A549 (cell line): Measurements from ENCODE around the gene IGSF23. TPM values are rescaled to one million over a fixed set of nuclear protein-coding genes. Genes with fewer than 3 reads are reported as not detected.
"Not testable (repeated sequence)": the region's sequence is repeated elsewhere in the genome, so short reads cannot be mapped to it uniquely, and the experiment has no call there.

Experiments
- ATAC-seq, 2 experiments: fragments of 200-7000 bp in 1 of 2; fragments of >200 bp in 1 of 2; cut with Nextera tagmentation in 1 of 2; cut with Tn5 transposase in 1 of 2; 3 replicates each; pipeline versions ENCODE4 v1.8.0 to v1.9.1; 2018 to 2020; ENCODE audit warnings: mild to moderate bottlenecking in 1 of 2, moderate library complexity in 1 of 2
- CTCF ChIA-PET: fragments of 300-600 bp; sonication (Branson Sonifier 250); formaldehyde crosslinking; extraction: SDS; loops from one replicate; lab custom pipeline; 2021; ENCODE audit warnings: antibody characterized with exemption, inconsistent platforms; lab: Yijun Ruan, JAX
- POLR2A ChIA-PET: fragments of 350-600 bp; formaldehyde crosslinking; extraction: SDS; loops from one replicate; lab custom pipeline; 2021; ENCODE audit warnings: antibody characterized with exemption, inconsistent platforms; lab: Yijun Ruan, JAX
- DNase-seq, 2 experiments: peaks; one replicate each; pipeline versions ENCODE4 v3.0.0 to v3.0.0-alpha.2; 2011 to 2016; ENCODE audit warnings: low read depth in 1 of 2, low spot score in 1 of 2
- FAIRE-seq: peaks from 2 replicates; lab custom pipeline; 2011; peaks lifted over from hg19 to GRCh38; lab: Jason Lieb, UNC
- H3K27ac ChIP-seq, 2 experiments: fragments of >200 bp; sonication (Bioruptor Twin); formaldehyde crosslinking; 3 replicates each; pipeline ENCODE4 v1.5.1; 2016 to 2017
- H3K4me1 ChIP-seq: fragments of >200 bp; sonication (Bioruptor Twin); formaldehyde crosslinking; 3 replicates; pipeline ENCODE4 v1.6.1; 2016
- H3K4me2 ChIP-seq: fragments of >200 bp; sonication (Bioruptor Twin); formaldehyde crosslinking; 3 replicates; pipeline ENCODE4 v1.6.1; 2016
- H3K4me3 ChIP-seq: fragments of >200 bp; sonication (Bioruptor Twin); formaldehyde crosslinking; 3 replicates; pipeline ENCODE4 v1.5.1; 2016
- H3K9me3 ChIP-seq: fragments of >200 bp; sonication (Bioruptor Twin); formaldehyde crosslinking; 3 replicates; pipeline ENCODE4 v1.6.1; 2016
- ATOH8 ChIP-seq: fragments of 250-450 bp; sonication (Bioruptor Pico); IDR thresholded peaks from 2 replicates; pipeline ENCODE4 v1.5.0; 2020; ENCODE audit warnings: low read depth, mild to moderate bottlenecking, moderate library complexity
- EHF ChIP-seq: fragments of 250-450 bp; sonication (Bioruptor Pico); IDR thresholded peaks from 2 replicates; pipeline ENCODE4 v1.5.0; 2020; ENCODE audit warnings: mild to moderate bottlenecking
- EP300 ChIP-seq, 2 experiments: fragments of >200 bp; sonication (Bioruptor Twin); formaldehyde crosslinking; IDR thresholded peaks; 2 replicates in 1 of 2; 3 replicates in 1 of 2; pipeline ENCODE4 v1.6.1; 2016 to 2017
- ESRRA ChIP-seq: fragments of 150-350 bp; IDR thresholded peaks from 2 replicates; pipeline ENCODE4 v1.6.1; 2014; ENCODE audit warnings: mild to moderate bottlenecking, low read length, borderline replicate concordance
- FOSB ChIP-seq: fragments of 250-450 bp; sonication (Bioruptor Pico); IDR thresholded peaks from 2 replicates; pipeline ENCODE4 v1.5.0; 2020; ENCODE audit warnings: mild to moderate bottlenecking, moderate library complexity
- FOXS1 ChIP-seq: fragments of 250-450 bp; sonication (Bioruptor Pico); IDR thresholded peaks from 2 replicates; pipeline ENCODE4 v1.5.0; 2020; ENCODE audit warnings: mild to moderate bottlenecking, moderate library complexity
- HES2 ChIP-seq: fragments of >200 bp; sonication (Bioruptor Twin); formaldehyde crosslinking; IDR thresholded peaks from 2 replicates; pipeline ENCODE4 v1.6.1; 2016
- HEYL ChIP-seq: fragments of 250-450 bp; sonication (Bioruptor Pico); IDR thresholded peaks from 2 replicates; pipeline ENCODE4 v1.8.0; 2021; ENCODE audit warnings: mild to moderate bottlenecking, moderate library complexity
- HOXA7 ChIP-seq: fragments of 250-450 bp; sonication (Bioruptor Pico); IDR thresholded peaks from 2 replicates; pipeline ENCODE4 v1.5.0; 2020; ENCODE audit warnings: mild to moderate bottlenecking, moderate library complexity
- HOXB13 ChIP-seq: fragments of 250-450 bp; sonication (Bioruptor Pico); IDR thresholded peaks from 2 replicates; pipeline ENCODE4 v1.5.0; 2020; ENCODE audit warnings: low read depth, mild to moderate bottlenecking, moderate library complexity
- HOXB5 ChIP-seq: fragments of 250-450 bp; sonication (Bioruptor Pico); IDR thresholded peaks from 2 replicates; pipeline ENCODE4 v1.5.0; 2020; ENCODE audit warnings: mild to moderate bottlenecking, moderate library complexity
- KDM5A ChIP-seq: fragments of 200-600 bp; sonication (generic); IDR thresholded peaks from 2 replicates; pipeline ENCODE4 v1.6.1; 2016; ENCODE audit warnings: antibody characterized with exemption, mild to moderate bottlenecking
- MAFK ChIP-seq: fragments of 450-650 bp; IDR thresholded peaks from 2 replicates; pipeline ENCODE4 v1.6.1; 2014; ENCODE audit not compliant: partially characterized antibody
- MAZ ChIP-seq: fragments of 150-350 bp; IDR thresholded peaks from 2 replicates; pipeline ENCODE4 v1.6.1; 2014; ENCODE audit warnings: antibody characterized with exemption, low read depth, low read length, borderline replicate concordance
- NPAS2 ChIP-seq: fragments of 250-450 bp; sonication (Bioruptor Pico); IDR thresholded peaks from 2 replicates; pipeline ENCODE4 v1.8.0; 2022; ENCODE audit warnings: mild to moderate bottlenecking, moderate library complexity, borderline replicate concordance
- NR3C1 ChIP-seq: fragments of >200 bp; sonication (Bioruptor Twin); formaldehyde crosslinking; IDR thresholded peaks from 3 replicates; pipeline ENCODE4 v1.6.1; 2017
- POLR2A ChIP-seq: IDR thresholded peaks from 2 replicates; pipeline ENCODE4 v1.6.1; 2012; ENCODE audit warnings: mild to moderate bottlenecking, low read length
- POLR2AphosphoS2 ChIP-seq: conservative IDR thresholded peaks from 2 replicates; pipeline ENCODE4 v1.6.1; 2012; ENCODE audit warnings: low read length, improper control_type of control experiment, inconsistent platforms
- RAD21 ChIP-seq, 2 experiments: fragments of >200 bp in 1 of 2; sonication (Bioruptor Twin) in 1 of 2; formaldehyde crosslinking in 1 of 2; IDR thresholded peaks in 1 of 2; conservative IDR thresholded peaks in 1 of 2; 2 replicates in 1 of 2; 3 replicates in 1 of 2; pipeline ENCODE4 v1.6.1; 2012 to 2018; ENCODE audit warnings: inconsistent platforms in 1 of 2
- ZNF302 ChIP-seq: fragments of 250-450 bp; sonication (Bioruptor Pico); IDR thresholded peaks from 2 replicates; pipeline ENCODE4 v1.9.0; 2021; ENCODE audit warnings: inconsistent platforms, mild to moderate bottlenecking, moderate library complexity
- ZSCAN20 ChIP-seq: fragments of 250-450 bp; sonication (Bioruptor Pico); IDR thresholded peaks from 2 replicates; pipeline ENCODE4 v1.8.0; 2022; ENCODE audit warnings: mild to moderate bottlenecking, moderate library complexity
- WGBS: methylation state at CpG from one replicate; pipeline ENCODE4 v1.1.6; 2017; ENCODE audit errors: missing lambda C conversion rate; 5-methylcytosine and 5-hydroxymethylcytosine counted together
- polyA plus RNA-seq, 4 experiments: library from polyadenylated mRNA; depleted of rRNA in 3 of 4; stranded (reverse); fragments of >200 nt; fragmentation: RNase III in 1 of 4; extraction: RNeasy Plus Mini Kit Qiagen cat#74134 plus additional on column Dnase treatment in 1 of 4; gene quantifications; 2 replicates in 3 of 4; 3 replicates in 1 of 4; pipeline ENCODE4 v1.2.3, GENCODE V29; 2011 to 2017

IGSF23 gene
- polyA plus RNA-seq, 2 of the 4 experiments (the other 2 are of a cell fraction): 0.14 to 0.35 TPM

GRCh38 chr19:44593294-44593693 is 20.1 kb upstream of the IGSF23 start:
- ATAC-seq: no peak
- H3K27ac ChIP-seq: peak overlapping the region; percentile 90 to 94
- H3K4me1 ChIP-seq: peaks cover 77% of the 10 kb centered on the region
- no peak for DNase-seq
- peak overlapping the region; percentile 15; the same call in 2 of the 3 replicates for H3K4me2 ChIP-seq
- TF ChIP-seq ESRRA (no peak), MAZ (no peak), EHF (CRISPR knock-in tag) (no peak), POLR2AphosphoS2 (no peak), HES2 (no peak), NR3C1 (no peak), POLR2A (no peak)
- no peak overlapping the region for H3K4me3 ChIP-seq
- POLR2A ChIA-PET: no interaction called here
- WGBS: 77% methylated on average over 1 of the region's 1 CpG
- H3K9me3 ChIP-seq: peaks cover 5% of the 10 kb centered on the region; the same call in 2 of the 3 replicates
- CTCF ChIA-PET: interaction anchor here (0.9 to 9.1 kb wide), 5 partner anchors 10 to 62 kb away, joined by 5 to 107 read pairs (median 20); no protein-coding TSS in a partner anchor
- FAIRE-seq: no peak

- CTCF ChIA-PET: interaction anchor here (0.9 to 6.7 kb wide), 2 partner anchors 10 to 61 kb away, joined by 5 to 107 read pairs; no protein-coding TSS in a partner anchor
- 0% methylated on average over 1 of the region's 1 CpG for WGBS
- not testable (repeated sequence) for ATAC-seq, DNase-seq, H3K9me3 ChIP-seq, H3K4me3 ChIP-seq, FAIRE-seq
- peaks cover 73% of the 10 kb centered on the region for H3K4me1 ChIP-seq
- peak; percentile 97 for TF ChIP-seq HOXB5 (CRISPR knock-in tag)
- TF ChIP-seq HEYL (CRISPR knock-in tag): peak; percentile 93; the same call in 1 of the 2 replicates
- TF ChIP-seq FOSB (CRISPR knock-in tag): 0 out of 2 replicates have a peak, but pooled peaks have one; percentile 50
- TF ChIP-seq HOXB13: peak; percentile 96
- TF ChIP-seq FOXS1 (CRISPR knock-in tag): peak; percentile 96
- TF ChIP-seq ATOH8: peak; percentile 92
- TF ChIP-seq NPAS2 (CRISPR knock-in tag): peak; percentile 75
- peak; percentile 98 for TF ChIP-seq EHF (CRISPR knock-in tag)
- TF ChIP-seq ZNF302 (CRISPR knock-in tag): peak; percentile 98; the same call in 1 of the 2 replicates
- peak; percentile 84; the same call in 1 of the 2 replicates for TF ChIP-seq HOXA7 (CRISPR knock-in tag)
- peak; percentile 89 for TF ChIP-seq ZSCAN20
- TF ChIP-seq, all 56 proteins: peak for 11; not testable (repeated sequence) for 45
- POLR2A ChIA-PET: not testable (repeated sequence)
- Histone ChIP-seq H3K4me2 (peak overlapping the region; percentile 15; the same call in 2 of the 3 replicates), H3K27ac (peak overlapping the region; percentile 61 to 80)
These were observed 19.5 kb upstream of the IGSF23 start for GRCh38 chr19:44593866-44594266.

- DNase-seq (peak; percentile 68 to 72), FAIRE-seq (no peak), ATAC-seq (peak; percentile 72 to 83)
- H3K4me3 ChIP-seq: no peak overlapping the region
- peak overlapping the region; percentile 67 to 79 for H3K27ac ChIP-seq
- peaks cover 46% of the 10 kb centered on the region for H3K4me1 ChIP-seq
- WGBS: 30% methylated on average over 9 of the region's 10 CpGs
- POLR2A ChIA-PET: interaction anchor here (0.8 kb wide), 1 partner anchor 29 kb away, joined by 3 read pairs; no protein-coding TSS in a partner anchor
- peak overlapping the region; percentile 59 for H3K4me2 ChIP-seq
- CTCF ChIA-PET: interaction anchor here (0.9 to 9.0 kb wide), 11 partner anchors 6 to 127 kb away, joined by 3 to 58 read pairs (median 5); partner anchors contain the start of gene PVR
- TF ChIP-seq MAFK (no peak), EP300 (IDR thresholded peaks at IDR 0.05) (no peak), RAD21 (conservative IDR thresholded peaks at IDR 0.05 in 1 of 2, IDR thresholded peaks at IDR 0.05 in 1 of 2) (0 out of 5 replicates have a peak, but pooled peaks of 1 of the 2 experiments have one; percentile 12), KDM5A (no peak)
- peaks cover 7% of the 10 kb centered on the region; the same call in 2 of the 3 replicates for H3K9me3 ChIP-seq
These were observed 16.8 kb upstream of the IGSF23 start for GRCh38 chr19:44596428-44597130.
